IMR-90 (cell line): ENCODE measurements around the gene EEF2K. TPM values are rescaled to one million over a fixed set of nuclear protein-coding genes. Genes with fewer than 3 reads are reported as not detected.

Experiments used
- ATAC-seq: fragments of 200-7000 bp; cut with Tn5 transposase; 2 replicates; pipeline ENCODE4 v1.9.1; 2020; ENCODE audit warnings: low read depth, mild to moderate bottlenecking, moderate library complexity
- BruUV-seq: library from RNA; stranded (reverse); fragments of 400-500 nt; replicated peaks from 2 replicates; lab custom pipeline; 2021; lab: Mats Ljungman, UMichigan
- CTCF ChIA-PET: fragments of 300-600 bp; formaldehyde crosslinking; extraction: SDS; loops from one replicate; lab custom pipeline; 2021; ENCODE audit warnings: antibody characterized with exemption; lab: Yijun Ruan, JAX
- POLR2A ChIA-PET: fragments of 300-600 bp; sonication (Branson Sonifier 250); formaldehyde crosslinking; loops from one replicate; lab custom pipeline; 2022; ENCODE audit warnings: antibody characterized with exemption; ENCODE audit not compliant: unreplicated experiment; lab: Charles Lee
- DNase-seq: peaks from one replicate; pipeline ENCODE4 v3.0.0; 2013
- H2AFZ ChIP-seq: replicated peaks from 2 replicates; pipeline ENCODE3; 2013; ENCODE audit warnings: low read length, mild to moderate bottlenecking; ENCODE audit not compliant: poor library complexity
- H2AK5ac ChIP-seq: 2 replicates; pipeline ENCODE4 v1.6.1; 2013; ENCODE audit warnings: low read depth, low read length, inconsistent platforms
- H2AK9ac ChIP-seq: replicated peaks from 2 replicates; pipeline ENCODE3; 2013; ENCODE audit warnings: mild to moderate bottlenecking, low read depth, low read length, moderate library complexity; ENCODE audit not compliant: poor library complexity
- H2BK120ac ChIP-seq: 2 replicates; pipeline ENCODE4 v1.6.1; 2013; ENCODE audit warnings: low read depth, low read length, inconsistent platforms
- H2BK15ac ChIP-seq: 3 replicates; pipeline ENCODE4 v1.6.1; 2013; ENCODE audit warnings: low read depth, low read length, inconsistent platforms
- H2BK20ac ChIP-seq: 2 replicates; pipeline ENCODE4 v1.6.1; 2013; ENCODE audit warnings: low read depth, mild to moderate bottlenecking, inconsistent platforms, low read length, moderate library complexity
- H2BK5ac ChIP-seq: 2 replicates; pipeline ENCODE4 v1.6.1; 2013; ENCODE audit warnings: mild to moderate bottlenecking, low read depth, low read length, inconsistent platforms; ENCODE audit not compliant: poor library complexity, severe bottlenecking
- H3K14ac ChIP-seq: replicated peaks from 2 replicates; pipeline ENCODE4 v1.6.1; 2013; ENCODE audit warnings: low read depth, low read length, inconsistent platforms
- H3K18ac ChIP-seq: 2 replicates; pipeline ENCODE4 v1.6.1; 2013; ENCODE audit warnings: low read depth, low read length, control low read depth
- H3K23ac ChIP-seq: 2 replicates; pipeline ENCODE4 v1.6.1; 2013; ENCODE audit warnings: low read depth, low read length, inconsistent platforms
- H3K27ac ChIP-seq: 2 replicates; pipeline ENCODE4 v1.5.1; 2013; ENCODE audit warnings: mild to moderate bottlenecking, control low read depth, low read length; ENCODE audit not compliant: insufficient read depth
- H3K27me3 ChIP-seq: 2 replicates; pipeline ENCODE4 v1.6.1; 2013; ENCODE audit warnings: low read length; ENCODE audit not compliant: control insufficient read depth, insufficient read depth
- H3K36me3 ChIP-seq: 2 replicates; pipeline ENCODE4 v1.6.1; 2013; ENCODE audit warnings: low read length, mixed read lengths; ENCODE audit not compliant: control insufficient read depth, insufficient read depth
- H3K4ac ChIP-seq: 2 replicates; pipeline ENCODE4 v1.6.1; 2013; ENCODE audit warnings: low read depth, low read length, inconsistent platforms
- H3K4me1 ChIP-seq: 2 replicates; pipeline ENCODE4 v1.6.1; 2013; ENCODE audit warnings: low read length, mixed read lengths; ENCODE audit not compliant: control insufficient read depth, insufficient read depth
- H3K4me2 ChIP-seq: 2 replicates; pipeline ENCODE4 v1.6.1; 2013; ENCODE audit warnings: low read depth, mild to moderate bottlenecking, control low read depth, low read length, moderate library complexity
- H3K4me3 ChIP-seq: 2 replicates; pipeline ENCODE4 v1.5.1; 2013; ENCODE audit warnings: low read depth, mild to moderate bottlenecking, control low read depth, low read length, moderate library complexity; ENCODE audit not compliant: insufficient read depth
- H3K56ac ChIP-seq: 2 replicates; pipeline ENCODE4 v1.6.1; 2013; ENCODE audit warnings: low read length, inconsistent platforms; ENCODE audit not compliant: insufficient read depth; ENCODE audit errors: extremely low read depth
- H3K79me1 ChIP-seq, 2 experiments: 2 replicates each; pipeline ENCODE4 v1.6.1; 2013; ENCODE audit warnings: low read length in 2 of 2, inconsistent platforms in 1 of 2, low read depth in 1 of 2
- H3K9ac ChIP-seq: 2 replicates; pipeline ENCODE4 v1.6.1; 2013; ENCODE audit warnings: low read depth, low read length, control low read depth
- H3K9me1 ChIP-seq: 2 replicates; pipeline ENCODE4 v1.6.1; 2013; ENCODE audit warnings: low read length, inconsistent platforms; ENCODE audit not compliant: insufficient read depth
- H3K9me3 ChIP-seq: 2 replicates; pipeline ENCODE4 v1.6.1; 2013; ENCODE audit warnings: low read length; ENCODE audit not compliant: control insufficient read depth, insufficient read depth
- H4K20me1 ChIP-seq: 2 replicates; pipeline ENCODE4 v1.6.1; 2013; ENCODE audit warnings: low read length, inconsistent platforms; ENCODE audit not compliant: insufficient read depth
- H4K5ac ChIP-seq: 2 replicates; pipeline ENCODE4 v1.6.1; 2013; ENCODE audit warnings: mild to moderate bottlenecking, low read depth, low read length, control low read depth
- H4K8ac ChIP-seq, 2 experiments: 2 replicates each; pipeline ENCODE4 v1.6.1; 2013; ENCODE audit warnings: low read depth in 2 of 2, low read length in 2 of 2, control low read depth in 1 of 2, inconsistent platforms in 1 of 2
- H4K91ac ChIP-seq: 2 replicates; pipeline ENCODE4 v1.6.1; 2013; ENCODE audit warnings: low read depth, low read length, inconsistent platforms; ENCODE audit not compliant: insufficient read depth
- ELK1 ChIP-seq: fragments of 150-350 bp; IDR thresholded peaks from 2 replicates; pipeline ENCODE4 v1.6.1; 2016; ENCODE audit warnings: low read depth, mild to moderate bottlenecking, low read length, moderate library complexity, borderline replicate concordance
- FOS ChIP-seq: fragments of 150-350 bp; IDR thresholded peaks from 2 replicates; pipeline ENCODE4 v1.6.1; 2016; ENCODE audit warnings: low read depth, low read length
- MAZ ChIP-seq: IDR thresholded peaks from 2 replicates; pipeline ENCODE4 v1.6.1; 2012; ENCODE audit warnings: low read depth, mild to moderate bottlenecking, low read length, improper control_type of control experiment, moderate library complexity, borderline replicate concordance
- NFE2L2 ChIP-seq: fragments of 150-350 bp; IDR thresholded peaks from 2 replicates; pipeline ENCODE4 v1.6.1; 2016; ENCODE audit warnings: low read depth, mild to moderate bottlenecking, low read length
- SMC3 ChIP-seq: fragments of 150-350 bp; IDR thresholded peaks from 2 replicates; pipeline ENCODE4 v1.6.1; 2016; ENCODE audit warnings: low read depth, mild to moderate bottlenecking, antibody characterized with exemption, low read length, moderate library complexity
- WGBS, 2 experiments: methylation state at CpG; one replicate each; pipeline versions ENCODE4 v1.1.5 to v1.1.7; 2013; ENCODE audit warnings: missing lambda C conversion rate in 2 of 2; ENCODE audit not compliant: insufficient read length in 1 of 2; ENCODE audit errors: extremely low coverage in 2 of 2; 5-methylcytosine and 5-hydroxymethylcytosine counted together
- dilution Hi-C: fragments of 300-500 bp; cut with HindIII; formaldehyde crosslinking; loops from one replicate; pipeline ENCODE4 v1.14.3; 2018; ENCODE audit warnings: low sequenced_read_pairs; ENCODE audit not compliant: unreplicated experiment
- in situ Hi-C: fragments of 300-500 bp; cut with MboI; formaldehyde crosslinking; loops from 3 replicates; pipeline ENCODE4 v1.14.3; 2019; ENCODE audit warnings: low sequenced_read_pairs, inconsistent platforms, mixed read lengths
- intact Hi-C: fragments of 100-400 bp; cut with micrococcal nuclease; formaldehyde crosslinking; loops from 2 replicates; pipeline ENCODE4 v1.10.0; 2022
- polyA plus RNA-seq, 3 experiments: library from polyadenylated mRNA; depleted of rRNA; stranded (reverse); fragments of >200 nt; gene quantifications; 2 replicates each; pipeline ENCODE4 v1.2.3, GENCODE V29; 2012; ENCODE audit warnings: low replicate concordance in 1 of 3
- total RNA-seq: library from RNA; depleted of rRNA; stranded (reverse); fragments of >200 nt; gene quantifications from 2 replicates; pipeline ENCODE4 v1.2.3, GENCODE V29; 2012

Gene EEF2K
- total and polyA plus RNA-seq, 2 of the 4 experiments (the other 2 are of a cell fraction): 9.7 to 16.5 TPM

GRCh38 chr16:22274916-22275315, 68.8 kb downstream of the EEF2K start:
- H3K9me1 ChIP-seq: 0 out of 2 replicates have a peak, but pooled peaks cover 3% of the 10 kb centered on the region
- no peaks in the 10 kb centered on the region; the same call in 1 of the 2 replicates for H3K4me1 ChIP-seq
- no peaks in the 10 kb centered on the region for H3K9me3 ChIP-seq
- no peak overlapping the region for H3K4me2 ChIP-seq
- ChIA-PET CTCF (no interaction called here), POLR2A (no interaction called here)
- intact Hi-C loops (no loop called here), in situ Hi-C loops (no loop called here), dilution Hi-C loops (no loop called here)
- no peak overlapping the region for H2AFZ ChIP-seq
- H3K36me3 ChIP-seq: peaks cover 48% of the 10 kb centered on the region
- H2AK5ac ChIP-seq: no peak overlapping the region
- no peak overlapping the region for H2BK5ac ChIP-seq
- H2AK9ac ChIP-seq: no peak overlapping the region
- H2BK20ac ChIP-seq: no peak overlapping the region
- no peak overlapping the region for H4K8ac ChIP-seq
- H3K4ac ChIP-seq: no peak overlapping the region
- H3K56ac ChIP-seq: no peak overlapping the region
- H4K5ac ChIP-seq: no peak overlapping the region
- H2BK120ac ChIP-seq: no peak overlapping the region
- H3K27me3 ChIP-seq: no peaks in the 10 kb centered on the region
- no peak for TF ChIP-seq MAZ
- no peak for TF ChIP-seq NFE2L2
- no peak for TF ChIP-seq FOS
- no peak for TF ChIP-seq ELK1
- no peak for TF ChIP-seq SMC3
- DNase-seq (no peak), ATAC-seq (no peak)
- H4K20me1 ChIP-seq: no peaks in the 10 kb centered on the region
- H3K27ac ChIP-seq: no peak overlapping the region
- no peak overlapping the region for H3K14ac ChIP-seq
- no peak overlapping the region for H4K91ac ChIP-seq
- H3K4me3 ChIP-seq: no peak overlapping the region
- no peak overlapping the region for H3K23ac ChIP-seq
- H3K18ac ChIP-seq: no peak overlapping the region
- H2BK15ac ChIP-seq: no peak overlapping the region
- no peak overlapping the region for H3K9ac ChIP-seq
- H3K79me1 ChIP-seq: no peaks in the 10 kb centered on the region
- no TSS peak for BruUV-seq
- WGBS, 2 experiments: no CpG with 5 or more reads among the region's 1 CpG
